HG03095 (cell line): ENCODE measurements around the gene MLF2.
A peak's percentile ranks its signal among the peaks of the same experiment; 100 is the strongest.

ENCODE experiments used
- ATAC-seq: cut with Tn5 transposase; IDR thresholded peaks from one replicate; pipeline ENCODE4 v1.9.1; 2021; ENCODE audit warnings: moderate library complexity; ENCODE audit not compliant: unreplicated experiment

The MLF2 gene

GRCh38 chr12:6752921-6753771, at the start of gene MLF2:
MLF2 (minus strand) TSS chr12:6753141; CDS start chr12:6752334, 807 bp downstream.
- peak; percentile 86 for ATAC-seq

DNA sequence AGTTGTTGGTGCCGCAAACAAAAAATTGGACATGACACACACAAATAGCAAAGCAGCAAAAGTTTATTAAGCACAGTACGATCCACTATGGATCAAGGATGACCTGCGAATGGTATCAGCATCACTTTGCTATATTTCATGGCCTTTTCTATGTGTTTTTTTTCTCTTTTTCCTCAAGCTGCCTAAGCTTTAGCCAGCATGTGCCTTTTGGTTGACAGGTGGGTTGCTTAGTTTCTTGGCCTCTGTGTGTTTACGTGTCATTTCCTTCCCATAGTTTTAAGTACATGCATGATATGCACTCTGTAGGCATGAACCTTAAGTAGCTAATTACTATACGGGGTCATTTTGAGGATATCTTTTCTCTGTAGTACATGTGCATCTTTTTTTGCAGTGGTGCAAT, 46.2 kb upstream of the MLF2 start:
- no peak for ATAC-seq

GRCh38 chr12:6796576-6796975, 43.6 kb upstream of the MLF2 start:
- ATAC-seq: no peak

- ATAC-seq: no peak
Measured at GRCh38 chr12:6795088-6795487, 42.1 kb upstream of the MLF2 start.

DNA sequence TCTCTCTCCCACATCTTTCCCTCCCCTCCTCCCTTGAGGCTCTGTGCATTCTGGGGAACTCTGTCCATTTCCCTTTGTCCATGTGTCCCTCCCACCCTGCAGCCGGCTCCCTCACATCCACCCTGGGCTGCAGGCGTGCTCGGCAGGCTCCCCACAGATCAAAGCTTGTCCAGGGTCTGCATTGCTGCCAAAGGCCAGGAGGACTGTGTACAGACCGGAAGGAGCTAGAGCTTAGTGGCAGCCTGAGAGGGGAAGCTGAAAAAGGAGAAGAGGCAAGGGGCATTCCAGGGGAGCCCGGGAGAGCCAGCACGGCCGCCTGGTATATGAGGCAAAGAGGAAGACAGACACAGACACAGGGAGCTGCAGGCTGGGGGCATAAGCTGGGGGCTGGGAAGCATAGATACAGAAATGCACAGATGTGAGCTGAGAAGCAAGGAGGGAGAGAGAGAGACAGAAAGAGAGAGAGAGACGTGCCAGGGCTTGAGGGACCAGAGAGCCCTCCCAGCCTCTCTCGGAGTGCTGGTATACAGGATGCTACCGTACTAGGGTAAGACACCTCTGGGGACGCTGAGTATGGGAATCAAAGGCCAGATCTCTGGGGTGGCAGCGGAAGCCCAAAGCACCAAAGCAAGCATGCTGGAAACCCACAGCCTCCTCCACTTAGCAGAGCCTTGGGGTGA, 39.7 kb upstream of the MLF2 start:
- peak; percentile 63 for ATAC-seq

DNA sequence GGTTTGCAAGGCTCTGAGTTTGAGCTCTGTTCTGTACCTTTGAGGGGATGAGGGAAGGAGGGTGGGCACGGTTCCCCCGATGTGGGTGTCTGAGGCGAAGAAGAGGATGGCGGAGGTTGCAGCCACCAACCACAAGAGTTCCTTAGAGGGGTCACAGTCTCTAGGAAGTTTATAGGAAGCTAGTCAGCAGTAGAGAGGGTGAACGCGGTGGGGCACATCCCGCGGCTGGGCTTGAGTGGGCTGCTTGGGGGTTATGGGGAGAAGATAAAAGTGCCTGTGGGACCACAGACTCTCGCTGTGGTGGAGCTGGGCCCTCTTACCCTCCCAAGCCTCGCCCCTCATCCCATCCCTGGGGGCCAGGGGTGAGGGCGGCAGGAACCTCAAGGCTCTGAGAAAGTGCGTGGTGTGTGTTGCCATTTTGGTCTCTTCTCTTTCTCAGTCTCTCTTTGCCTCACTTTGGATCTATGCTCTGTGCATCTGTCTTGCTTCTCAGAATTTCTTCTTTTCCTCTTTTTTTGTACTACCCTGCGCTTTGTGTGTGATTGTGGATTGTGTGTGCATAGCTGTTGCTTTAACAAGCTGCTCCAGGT, 39.1 kb upstream of the MLF2 start:
- ATAC-seq: no peak

GRCh38 chr12:6790496-6791150, 37.7 kb upstream of the MLF2 start:
- no peak for ATAC-seq

DNA sequence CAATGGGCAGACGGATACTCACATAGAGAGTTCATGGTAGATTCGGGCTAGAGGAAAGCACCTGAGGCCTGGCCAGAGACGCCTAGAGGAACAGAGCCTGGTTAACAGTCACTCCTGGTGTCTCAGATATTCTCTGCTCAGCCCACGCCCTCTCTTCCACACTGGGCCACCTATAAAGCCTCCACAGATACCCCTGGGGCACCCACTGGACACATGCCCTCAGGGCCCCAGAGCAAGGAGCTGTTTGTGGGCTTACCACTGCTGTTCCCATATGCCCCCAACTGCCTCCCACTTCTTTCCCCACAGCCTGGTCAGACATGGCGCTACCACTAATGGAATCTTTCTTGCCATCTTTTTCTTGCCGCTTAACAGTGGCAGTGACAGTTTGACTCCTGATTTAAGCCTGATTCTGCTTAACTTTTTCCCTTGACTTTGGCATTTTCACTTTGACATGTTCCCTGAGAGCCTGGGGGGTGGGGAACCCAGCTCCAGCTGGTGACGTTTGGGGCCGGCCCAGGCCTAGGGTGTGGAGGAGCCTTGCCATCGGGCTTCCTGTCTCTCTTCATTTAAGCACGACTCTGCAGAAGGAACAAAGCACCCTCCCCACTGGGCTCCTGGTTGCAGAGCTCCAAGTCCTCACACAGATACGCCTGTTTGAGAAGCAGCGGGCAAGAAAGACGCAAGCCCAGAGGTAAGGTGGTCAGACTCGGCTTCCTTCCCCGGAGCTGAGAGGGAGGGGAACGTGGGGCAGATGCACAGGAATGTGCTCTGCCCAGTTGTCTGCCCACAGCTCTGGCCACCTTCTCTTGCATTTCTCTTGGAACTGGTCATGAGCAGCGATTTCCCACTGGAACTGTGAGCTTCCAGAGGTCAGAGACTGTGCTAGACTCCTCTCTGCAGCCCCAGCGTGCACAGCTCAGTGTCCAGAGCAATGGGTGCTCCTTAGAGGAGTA, 36.3 kb upstream of the MLF2 start, which contains the start of gene CD4:
TSS of gene CD4 (plus strand) at position 557 of the 953 bp plus-strand sequence. CDS start 10,611 bp downstream, outside the sequence.
- no peak for ATAC-seq

DNA sequence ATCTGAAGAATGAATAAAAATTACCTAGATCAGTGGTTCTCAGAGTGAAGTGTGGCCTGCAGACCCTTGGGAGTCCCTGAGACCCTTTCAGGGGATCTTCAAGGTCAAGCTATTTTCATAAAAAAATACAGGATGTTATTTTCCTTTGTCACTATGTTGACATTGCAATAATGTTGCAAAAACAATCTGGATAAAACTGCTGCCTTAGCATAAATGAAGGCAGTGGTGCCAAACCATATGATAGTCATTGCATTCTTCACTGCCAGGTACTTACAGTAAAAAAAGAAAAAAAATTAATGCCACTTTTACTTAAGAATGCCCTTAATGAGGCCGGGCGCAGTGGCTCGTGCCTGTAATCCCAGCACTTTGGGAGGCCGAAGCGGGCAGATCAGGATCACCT, 34.4 kb upstream of the MLF2 start:
- no peak for ATAC-seq

- ATAC-seq: no peak
Measured at GRCh38 chr12:6786416-6787094, 33.6 kb upstream of the MLF2 start.

GRCh38 chr12:6784761-6785160, 31.8 kb upstream of the MLF2 start:
- ATAC-seq: no peak

GRCh38 chr12:6784296-6784695, 31.4 kb upstream of the MLF2 start:
- ATAC-seq: no peak

DNA sequence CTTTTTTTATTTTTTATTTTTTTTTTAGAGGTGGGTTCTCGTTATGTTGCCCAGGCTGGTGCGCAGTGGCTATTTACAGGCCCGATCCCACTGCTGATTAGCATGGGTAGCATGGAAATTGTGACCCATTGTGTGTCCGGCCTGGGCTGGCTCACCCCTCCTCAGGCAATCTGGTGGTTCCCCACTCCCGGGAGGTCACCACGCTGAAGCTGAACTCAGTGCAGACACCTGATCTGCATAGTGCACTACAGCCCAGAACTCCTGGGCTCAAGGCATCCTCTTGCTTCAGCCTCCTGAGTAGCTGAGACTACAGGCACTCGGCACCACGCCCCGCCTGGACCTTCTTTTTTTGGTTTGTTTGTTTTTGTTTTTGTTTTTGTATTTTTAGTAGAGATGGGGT, 30.9 kb upstream of the MLF2 start:
- ATAC-seq: no peak

DNA sequence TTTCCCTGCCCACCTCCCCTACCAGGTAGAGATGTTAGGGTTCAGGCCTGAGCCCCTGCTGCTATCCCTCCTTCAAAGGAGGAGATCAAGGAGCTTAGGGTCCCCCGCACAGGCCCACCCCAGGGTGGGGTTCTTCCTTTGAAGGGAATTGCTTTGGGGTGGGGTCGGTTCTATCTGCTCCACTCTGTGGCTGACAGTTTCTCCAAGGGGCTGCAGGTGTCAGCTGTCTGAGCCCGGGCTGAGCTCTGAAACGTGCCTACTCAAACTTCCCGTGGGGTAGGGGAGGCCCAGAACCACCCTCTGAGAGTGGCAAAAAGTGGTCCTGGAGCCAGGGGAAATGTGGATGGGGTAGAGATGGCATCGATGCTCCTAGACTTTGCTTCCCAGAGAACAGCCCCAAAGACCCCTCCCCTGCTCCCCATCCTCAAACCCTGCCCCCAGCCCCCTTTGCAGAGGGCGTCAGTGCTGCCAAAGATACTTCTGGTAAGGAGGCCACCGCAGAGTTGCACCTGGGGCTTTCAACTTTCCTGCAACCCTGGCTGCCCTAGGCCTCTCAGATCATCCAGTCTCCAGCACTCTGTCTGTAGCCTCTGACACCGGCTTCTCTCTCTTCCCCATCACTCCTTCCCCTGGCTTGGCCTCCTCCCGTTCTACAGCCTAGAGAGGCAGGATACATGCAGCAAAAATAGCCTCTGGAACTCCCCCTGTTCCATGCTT, 30.1 kb upstream of the MLF2 start:
- ATAC-seq: no peak

- ATAC-seq: no peak
Measured at GRCh38 chr12:6782119-6782518, 29.2 kb upstream of the MLF2 start.

GRCh38 chr12:6780573-6780972, 27.6 kb upstream of the MLF2 start:
- ATAC-seq: no peak

GRCh38 chr12:6779708-6780432, 26.9 kb upstream of the MLF2 start:
- no peak for ATAC-seq
